ENCODE measurements around the gene SMG9. TPM values are rescaled to one million over a fixed set of nuclear protein-coding genes. Genes with fewer than 3 reads are reported as not detected.

SMG9 gene
- total RNA-seq, 4 donors from 2014 or later, result 8.9 to 25.9 (median 17.9) TPM

DNA sequence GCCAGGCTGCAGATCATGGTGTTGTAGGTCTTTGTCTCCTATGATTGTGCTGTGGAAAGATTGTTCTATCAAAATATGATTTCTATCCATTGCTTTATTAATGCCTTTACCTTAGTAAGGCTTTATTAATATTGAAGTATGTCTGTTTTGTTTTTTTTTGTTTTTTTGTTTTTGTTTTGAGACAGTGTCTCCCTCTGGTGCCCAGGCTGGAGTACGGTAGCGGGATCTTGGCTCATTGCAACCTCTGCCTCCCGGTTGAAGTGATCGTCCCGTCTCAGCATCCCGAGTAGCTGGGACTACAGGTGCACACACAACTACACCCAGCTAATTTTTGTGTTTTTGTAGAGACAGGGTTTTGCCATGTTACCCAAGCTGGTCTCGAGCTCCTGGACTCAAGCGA, 31.2 kb downstream of the SMG9 start:
- no peak for ATAC-seq
- Histone ChIP-seq H3K36me3 (peaks cover 0 to 8% of the 10 kb centered on the region in 2 donors), H3K9me3 (no peaks in the 10 kb centered on the region), H3K27ac (no peak overlapping the region), H3K4me1 (no peaks in the 10 kb centered on the region), H3K27me3 (peaks cover 16% of the 10 kb centered on the region), H3K4me3 (no peak overlapping the region)
- WGBS, 2 donors (ENCODE audit: low coverage in 1 of 2), result 39 to 75% methylated on average over 4 to 6 of the region's 8 CpGs
- TF ChIP-seq POLR2AphosphoS5 (IDR thresholded peaks at IDR 0.05) (no peak), POLR2A (IDR thresholded peaks at IDR 0.05) (no peak)

DNA sequence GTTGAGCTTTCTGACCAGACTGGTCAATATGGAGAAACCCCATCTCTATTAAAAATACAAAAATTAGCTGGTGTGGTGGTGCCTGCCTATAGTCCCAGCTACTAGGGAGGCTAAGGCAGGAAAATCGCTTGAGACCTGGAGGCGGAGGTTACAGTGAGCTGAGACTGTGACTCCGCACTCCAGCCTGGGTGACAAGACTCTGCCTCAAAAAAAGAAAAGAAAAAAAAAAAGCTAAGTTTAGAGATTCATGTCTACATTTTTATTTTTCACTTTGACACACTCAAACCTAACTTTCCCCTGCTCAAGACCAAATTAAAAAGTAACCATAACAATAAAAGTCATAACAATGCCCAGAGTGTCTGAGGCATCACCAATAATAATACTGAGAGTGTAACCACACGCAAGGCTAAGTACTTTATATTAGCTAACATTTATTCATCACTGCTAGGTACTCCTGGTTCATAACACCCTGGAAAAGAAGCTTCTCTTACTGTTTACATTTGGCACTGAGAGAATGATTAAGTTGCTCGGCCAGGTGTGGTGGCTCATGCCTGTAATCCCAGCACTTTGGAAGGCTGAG, 33.2 kb downstream of the SMG9 start:
- ATAC-seq, result no peak
- no peaks in the 10 kb centered on the region for H3K9me3 ChIP-seq
- H3K27me3 ChIP-seq, result peaks cover 29% of the 10 kb centered on the region
- TF ChIP-seq POLR2AphosphoS5 (IDR thresholded peaks at IDR 0.05), result no peak
- TF ChIP-seq EP300 (IDR thresholded peaks at IDR 0.05), result no peak
- TF ChIP-seq, protein P1, sequence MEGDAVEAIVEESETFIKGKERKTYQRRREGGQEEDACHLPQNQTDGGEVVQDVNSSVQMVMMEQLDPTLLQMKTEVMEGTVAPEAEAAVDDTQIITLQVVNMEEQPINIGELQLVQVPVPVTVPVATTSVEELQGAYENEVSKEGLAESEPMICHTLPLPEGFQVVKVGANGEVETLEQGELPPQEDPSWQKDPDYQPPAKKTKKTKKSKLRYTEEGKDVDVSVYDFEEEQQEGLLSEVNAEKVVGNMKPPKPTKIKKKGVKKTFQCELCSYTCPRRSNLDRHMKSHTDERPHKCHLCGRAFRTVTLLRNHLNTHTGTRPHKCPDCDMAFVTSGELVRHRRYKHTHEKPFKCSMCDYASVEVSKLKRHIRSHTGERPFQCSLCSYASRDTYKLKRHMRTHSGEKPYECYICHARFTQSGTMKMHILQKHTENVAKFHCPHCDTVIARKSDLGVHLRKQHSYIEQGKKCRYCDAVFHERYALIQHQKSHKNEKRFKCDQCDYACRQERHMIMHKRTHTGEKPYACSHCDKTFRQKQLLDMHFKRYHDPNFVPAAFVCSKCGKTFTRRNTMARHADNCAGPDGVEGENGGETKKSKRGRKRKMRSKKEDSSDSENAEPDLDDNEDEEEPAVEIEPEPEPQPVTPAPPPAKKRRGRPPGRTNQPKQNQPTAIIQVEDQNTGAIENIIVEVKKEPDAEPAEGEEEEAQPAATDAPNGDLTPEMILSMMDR (IDR thresholded peaks at IDR 0.05), result no peak
- TF ChIP-seq POLR2A (IDR thresholded peaks at IDR 0.05), result no peak
- H3K4me3 ChIP-seq, result no peak overlapping the region
- H3K4me1 ChIP-seq, result no peaks in the 10 kb centered on the region
- 56 to 74% methylated on average over 4 to 5 of the region's 5 CpGs for WGBS, 2 donors (ENCODE audit: low coverage in 1 of 2)
- no peak overlapping the region for H3K27ac ChIP-seq
- H3K36me3 ChIP-seq, result no peaks in the 10 kb centered on the region

DNA sequence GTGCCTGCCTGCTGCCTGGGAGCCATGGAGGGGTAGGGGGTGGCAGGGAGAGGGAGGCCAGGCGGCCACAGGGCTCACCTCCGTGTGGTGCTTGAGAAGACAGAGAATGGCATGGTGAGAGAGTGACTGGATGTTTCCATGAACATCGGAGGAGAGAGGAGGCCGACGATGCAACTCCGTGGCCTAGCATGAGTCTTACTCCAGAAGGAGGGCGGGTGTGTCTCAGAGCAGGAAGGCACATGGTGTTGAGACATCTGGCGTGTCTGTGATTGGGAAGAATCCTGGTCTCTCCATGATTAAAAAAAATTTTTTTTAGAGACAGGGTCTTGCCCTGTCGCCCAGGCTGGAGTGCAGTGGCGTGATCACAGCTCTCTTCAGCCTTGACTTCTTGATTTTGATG, 33.8 kb downstream of the SMG9 start:
- WGBS, 2 donors (ENCODE audit: low coverage in 1 of 2), result 75 to 87% methylated on average over 8 to 10 of the region's 10 CpGs
- Histone ChIP-seq H3K36me3 (no peaks in the 10 kb centered on the region), H3K4me1 (no peaks in the 10 kb centered on the region), H3K9me3 (no peaks in the 10 kb centered on the region), H3K4me3 (no peak overlapping the region), H3K27me3 (peaks cover 29% of the 10 kb centered on the region), H3K27ac (no peak overlapping the region)
- TF ChIP-seq, protein P1 (IDR thresholded peaks at IDR 0.05), result no peak
- TF ChIP-seq POLR2AphosphoS5 (IDR thresholded peaks at IDR 0.05) (no peak), POLR2A (IDR thresholded peaks at IDR 0.05) (no peak), EP300 (IDR thresholded peaks at IDR 0.05) (no peak)
- no peak for ATAC-seq

DNA sequence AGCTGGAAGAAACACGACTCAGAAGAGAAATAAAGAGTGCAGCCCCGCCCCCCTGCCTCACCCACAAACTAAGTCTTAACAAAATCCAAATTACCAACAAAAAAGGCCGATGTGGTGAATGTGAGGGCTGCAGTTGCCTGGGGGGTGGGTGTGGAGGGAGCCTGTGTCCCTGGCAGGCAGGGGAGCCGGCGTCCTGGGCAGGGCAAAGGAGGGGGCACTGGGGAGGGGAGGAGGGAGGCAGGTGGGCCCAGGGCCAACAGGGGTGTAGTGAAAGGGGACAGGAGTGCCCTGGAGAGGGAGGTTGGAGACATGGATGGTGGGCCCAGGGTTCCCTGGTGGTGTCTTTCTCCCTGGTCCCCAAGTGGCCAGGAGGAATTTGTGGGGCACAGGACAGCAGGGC, 34.8 kb downstream of the SMG9 start:
- H3K4me3 ChIP-seq, result no peak overlapping the region
- ATAC-seq, result no peak
- WGBS, 2 donors (ENCODE audit: low coverage in 1 of 2), result 35 to 71% methylated on average over 2 to 3 of the region's 5 CpGs
- H3K36me3 ChIP-seq, result no peaks in the 10 kb centered on the region
- H3K27me3 ChIP-seq, result peaks cover 29% of the 10 kb centered on the region
- TF ChIP-seq, protein P1 (IDR thresholded peaks at IDR 0.05), result no peak
- TF ChIP-seq POLR2AphosphoS5 (IDR thresholded peaks at IDR 0.05), result no peak
- TF ChIP-seq POLR2A (IDR thresholded peaks at IDR 0.05), result no peak
- TF ChIP-seq EP300 (IDR thresholded peaks at IDR 0.05), result no peak
- no peaks in the 10 kb centered on the region for H3K4me1 ChIP-seq
- no peak overlapping the region for H3K27ac ChIP-seq
- H3K9me3 ChIP-seq, result no peaks in the 10 kb centered on the region

DNA sequence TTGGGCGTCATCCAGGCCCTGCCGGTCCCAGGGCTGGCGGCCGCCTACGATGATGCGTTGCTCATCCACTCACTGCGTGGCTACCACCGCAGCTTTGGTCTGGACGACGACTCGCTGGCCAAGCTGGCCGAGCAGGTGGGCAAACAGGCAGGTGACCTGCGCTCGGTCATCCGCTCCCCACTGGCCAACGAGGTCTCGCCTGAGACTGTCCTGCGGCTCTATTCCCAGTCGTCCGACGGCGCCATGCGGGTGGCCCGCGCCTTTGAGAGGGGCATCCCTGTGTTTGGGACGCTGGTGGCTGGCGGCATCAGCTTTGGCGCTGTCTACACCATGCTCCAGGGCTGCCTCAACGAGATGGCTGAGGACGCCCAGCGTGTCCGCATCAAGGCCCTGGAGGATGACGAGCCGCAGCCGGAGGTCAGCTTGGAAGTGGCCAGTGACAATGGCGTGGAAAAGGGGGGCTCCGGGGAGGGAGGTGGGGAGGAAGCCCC, 35.3 kb downstream of the SMG9 start:
- Histone ChIP-seq H3K27me3 (peaks cover 29% of the 10 kb centered on the region), H3K4me1 (no peaks in the 10 kb centered on the region), H3K9me3 (no peaks in the 10 kb centered on the region), H3K4me3 (no peak overlapping the region), H3K27ac (no peak overlapping the region), H3K36me3 (no peaks in the 10 kb centered on the region)
- ATAC-seq, result no peak
- TF ChIP-seq POLR2A (IDR thresholded peaks at IDR 0.05) (no peak), POLR2AphosphoS5 (IDR thresholded peaks at IDR 0.05) (no peak), EP300 (IDR thresholded peaks at IDR 0.05) (no peak)
- TF ChIP-seq, protein P1 (IDR thresholded peaks at IDR 0.05), result no peak
- 56 to 87% methylated on average over 2 to 11 of the region's 37 CpGs for WGBS, 2 donors (ENCODE audit: low coverage in 1 of 2)
